Erythroblast (primary cell): ENCODE results near the gene TMEM223.

Experiments
- GATA1 ChIP-seq: IDR thresholded peaks from 2 replicates; pipeline ENCODE4 v1.6.1; 2011; ENCODE audit warnings: low read depth, mild to moderate bottlenecking, control low read depth, low read length, moderate library complexity
- POLR2A ChIP-seq: IDR thresholded peaks from 2 replicates; pipeline ENCODE4 v1.6.1; 2011; ENCODE audit warnings: mild to moderate bottlenecking, low read length

DNA sequence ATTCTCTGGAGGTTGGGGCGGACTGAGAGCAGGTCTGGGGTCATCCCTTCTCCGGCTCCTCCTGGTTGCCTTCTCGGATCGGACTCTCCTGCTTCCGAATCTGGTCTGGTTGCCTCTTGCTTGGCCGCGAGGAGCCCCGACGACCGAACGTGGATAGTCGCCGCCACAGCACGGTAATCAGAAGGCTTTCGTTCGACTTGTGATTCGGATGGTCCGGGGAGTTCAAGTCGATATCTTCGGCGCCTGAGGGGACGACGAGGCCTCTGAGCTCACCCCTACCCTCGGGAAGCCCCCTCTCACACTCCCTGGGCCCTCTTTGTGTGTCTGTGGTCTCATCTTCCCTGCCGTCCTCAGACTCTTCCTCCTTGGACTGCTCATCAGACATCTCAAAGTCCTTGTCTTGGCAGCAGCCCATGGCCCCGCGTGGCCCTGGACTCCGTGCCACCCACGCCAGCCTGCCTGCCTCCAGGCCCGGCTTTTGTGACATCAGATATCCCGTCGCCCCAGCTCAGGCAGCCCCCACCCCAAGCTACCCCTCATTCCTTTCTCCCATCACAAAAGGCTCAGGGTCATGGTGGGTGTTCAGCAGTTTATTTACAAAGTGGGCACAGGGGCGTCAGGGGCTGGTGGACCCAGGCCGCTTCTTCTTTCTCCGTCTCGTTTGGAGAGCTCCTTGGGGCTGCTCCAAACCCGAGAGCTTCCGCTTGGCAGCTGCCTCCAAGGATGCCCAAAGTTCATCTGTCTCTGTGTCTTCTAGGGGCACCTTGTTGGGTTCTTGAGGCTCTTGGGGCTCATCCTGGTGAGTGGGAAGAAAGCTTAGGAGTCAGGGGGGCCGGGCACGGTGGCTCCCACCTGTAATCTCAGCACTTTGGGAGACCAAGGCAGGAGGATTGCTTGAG lies 40.8 kb upstream of the TMEM223 start, which contains the start of gene TEX54:
- TF ChIP-seq POLR2A: no peak
- no peak for TF ChIP-seq GATA1
